LoVo (cell line): Measurements from ENCODE around the gene CSGALNACT2.
"Not testable (repeated sequence)": the region's sequence is repeated elsewhere in the genome, so short reads cannot be mapped to it uniquely, and the experiment has no call there.

ENCODE experiments used
- DNase-seq: peaks from one replicate; pipeline ENCODE4 v3.0.0-alpha.2; 2016; ENCODE audit warnings: low spot score

CSGALNACT2 gene

GRCh38 chr10:43125274-43125845 is 12.9 kb upstream of the CSGALNACT2 start:
- DNase-seq = no peak

- no peak for DNase-seq
Measured at GRCh38 chr10:43125881-43126731, 12.1 kb upstream of the CSGALNACT2 start.

GRCh38 chr10:43126759-43127424 is 11.4 kb upstream of the CSGALNACT2 start:
- DNase-seq = no peak

GRCh38 chr10:43127442-43127841 is 10.8 kb upstream of the CSGALNACT2 start:
- DNase-seq = no peak

GRCh38 chr10:43128331-43128730 is 9.9 kb upstream of the CSGALNACT2 start:
- DNase-seq = no peak

GRCh38 chr10:43128958-43129706 is 9.1 kb upstream of the CSGALNACT2 start:
- DNase-seq = peak; percentile 29

- DNase-seq = no peak
Measured at GRCh38 chr10:43130770-43131171, 7.5 kb upstream of the CSGALNACT2 start.

- DNase-seq = no peak
Measured at GRCh38 chr10:43131256-43131655, 7.0 kb upstream of the CSGALNACT2 start.

GRCh38 chr10:43131906-43132305 is 6.3 kb upstream of the CSGALNACT2 start:
- DNase-seq = no peak

GRCh38 chr10:43132867-43133787 is 5.1 kb upstream of the CSGALNACT2 start:
- DNase-seq = no peak

- DNase-seq = no peak
Measured at GRCh38 chr10:43134126-43134905, 3.9 kb upstream of the CSGALNACT2 start.

GRCh38 chr10:43135064-43135463 is 3.2 kb upstream of the CSGALNACT2 start:
- DNase-seq = no peak

GRCh38 chr10:43135656-43136055 is 2.6 kb upstream of the CSGALNACT2 start:
- DNase-seq = no peak

- no peak for DNase-seq
Measured at GRCh38 chr10:43136432-43136831, 1.8 kb upstream of the CSGALNACT2 start.

- no peak for DNase-seq
Measured at GRCh38 chr10:43136995-43137716, 1.1 kb upstream of the CSGALNACT2 start.

GRCh38 chr10:43137717-43138020 is 576 bp upstream of the CSGALNACT2 start:
- DNase-seq = no peak

- peak; percentile 16 for DNase-seq
Measured at GRCh38 chr10:43138757-43139241, 554 bp downstream of the CSGALNACT2 start.

- DNase-seq = no peak
Measured at GRCh38 chr10:43141421-43141820, 3.2 kb downstream of the CSGALNACT2 start.

- no peak for DNase-seq
Measured at GRCh38 chr10:43145311-43145710, 7.1 kb downstream of the CSGALNACT2 start.

GRCh38 chr10:43145936-43146335 is 7.7 kb downstream of the CSGALNACT2 start:
- DNase-seq = not testable (repeated sequence)
